HEK293 (cell line): ENCODE results near the gene LAIR2.

ENCODE experiments used
- CTCF ChIA-PET: fragments of 350-600 bp; formaldehyde crosslinking; extraction: SDS; loops from one replicate; lab custom pipeline; 2021; ENCODE audit warnings: antibody characterized with exemption; lab: Yijun Ruan, JAX
- POLR2A ChIA-PET: fragments of 300-600 bp; formaldehyde crosslinking; extraction: SDS; loops from one replicate; lab custom pipeline; 2020; ENCODE audit warnings: antibody characterized with exemption, inconsistent platforms; lab: Yijun Ruan, JAX
- H3K27ac ChIP-seq: fragments of 200-500 bp; sonication (Bioruptor generic); 2 replicates; pipeline ENCODE4 v1.5.1; 2014; ENCODE audit warnings: low read depth, low read length, control low read depth, inconsistent platforms; ENCODE audit errors: extremely low read depth
- H3K36me3 ChIP-seq, 2 experiments: fragments of 200-500 bp in 1 of 2; sonication (Bioruptor generic) in 1 of 2; 1 replicate in 1 of 2; 2 replicates in 1 of 2; pipeline ENCODE4 v1.5.1; 2014 to 2017; ENCODE audit warnings: inconsistent platforms in 2 of 2, low read length in 2 of 2; ENCODE audit not compliant: control insufficient read depth in 2 of 2, insufficient read depth in 1 of 2
- H3K4me1 ChIP-seq: fragments of 200-500 bp; sonication (Bioruptor generic); 2 replicates; pipeline ENCODE4 v1.5.1; 2014; ENCODE audit warnings: mild to moderate bottlenecking, low read length, inconsistent platforms; ENCODE audit not compliant: control insufficient read depth, insufficient read depth
- H3K4me3 ChIP-seq: 2 replicates; pipeline ENCODE4 v1.5.1; 2011; ENCODE audit warnings: low read depth, mild to moderate bottlenecking, control low read depth, low read length, moderate library complexity
- H3K9me3 ChIP-seq: fragments of 200-500 bp; sonication (Bioruptor generic); 2 replicates; pipeline ENCODE4 v1.5.1; 2014; ENCODE audit warnings: low read depth, low read length, inconsistent platforms; ENCODE audit not compliant: control insufficient read depth, insufficient read depth
- IKZF3 ChIP-seq: fragments of 450-650 bp; IDR thresholded peaks from 2 replicates; pipeline ENCODE4 v1.5.0; 2018; ENCODE audit warnings: missing biosample characterization, mild to moderate bottlenecking, missing genetic modification characterization, moderate library complexity
- KLF1 ChIP-seq: fragments of 450-650 bp; formaldehyde crosslinking; IDR thresholded peaks from 2 replicates; pipeline ENCODE4 v1.5.1; 2016; ENCODE audit warnings: missing biosample characterization, missing genetic modification characterization
- PRDM10 ChIP-seq: fragments of 450-650 bp; formaldehyde crosslinking; IDR thresholded peaks from 2 replicates; pipeline ENCODE4 v1.5.1; 2016; ENCODE audit warnings: missing biosample characterization, missing genetic modification characterization
- SP3 ChIP-seq: fragments of 450-650 bp; formaldehyde crosslinking; IDR thresholded peaks from 2 replicates; pipeline ENCODE4 v1.5.1; 2016; ENCODE audit warnings: missing biosample characterization, missing genetic modification characterization
- ZNF121 ChIP-seq: fragments of 450-650 bp; formaldehyde crosslinking; IDR thresholded peaks from 2 replicates; pipeline ENCODE4 v1.5.1; 2016; ENCODE audit warnings: missing biosample characterization, missing genetic modification characterization
- ZNF133 ChIP-seq: fragments of 450-650 bp; formaldehyde crosslinking; IDR thresholded peaks from 2 replicates; pipeline ENCODE4 v1.5.1; 2016; ENCODE audit warnings: missing biosample characterization, missing genetic modification characterization
- ZNF148 ChIP-seq: fragments of 450-650 bp; formaldehyde crosslinking; IDR thresholded peaks from 2 replicates; pipeline ENCODE4 v1.5.0; 2017; ENCODE audit warnings: missing biosample characterization, missing genetic modification characterization, borderline replicate concordance
- ZNF2 ChIP-seq: fragments of 450-650 bp; formaldehyde crosslinking; IDR thresholded peaks from 2 replicates; pipeline ENCODE4 v1.5.1; 2016; ENCODE audit warnings: missing biosample characterization, missing genetic modification characterization
- ZNF324 ChIP-seq: fragments of 450-650 bp; formaldehyde crosslinking; IDR thresholded peaks from 2 replicates; pipeline ENCODE4 v1.5.1; 2016; ENCODE audit warnings: missing biosample characterization, missing genetic modification characterization
- ZNF335 ChIP-seq: fragments of 450-650 bp; formaldehyde crosslinking; conservative IDR thresholded peaks from 2 replicates; pipeline ENCODE4 v1.5.1; 2016; ENCODE audit warnings: missing biosample characterization, missing genetic modification characterization
- ZNF510 ChIP-seq: fragments of 450-650 bp; formaldehyde crosslinking; IDR thresholded peaks from 2 replicates; pipeline ENCODE4 v1.5.1; 2018; ENCODE audit warnings: mild to moderate bottlenecking, missing genetic modification characterization, missing biosample characterization; ENCODE audit not compliant: insufficient replicate concordance
- ZNF544 ChIP-seq: fragments of 450-650 bp; formaldehyde crosslinking; IDR thresholded peaks from 2 replicates; pipeline ENCODE4 v1.5.0; 2017; ENCODE audit warnings: missing biosample characterization, missing genetic modification characterization
- ZNF658 ChIP-seq: fragments of 450-650 bp; formaldehyde crosslinking; IDR thresholded peaks from 2 replicates; pipeline ENCODE4; 2016; ENCODE audit warnings: missing biosample characterization, missing genetic modification characterization
- ZNF785 ChIP-seq: fragments of 450-650 bp; formaldehyde crosslinking; IDR thresholded peaks from 2 replicates; pipeline ENCODE4 v1.5.1; 2016; ENCODE audit warnings: missing biosample characterization, missing genetic modification characterization
- ZSCAN4 ChIP-seq: fragments of 450-650 bp; formaldehyde crosslinking; IDR thresholded peaks from 2 replicates; pipeline ENCODE4 v1.5.1; 2017; ENCODE audit warnings: missing biosample characterization, missing genetic modification characterization

The LAIR2 gene

GRCh38 chr19:54552913-54553310 is 50.3 kb downstream of the LAIR2 start (continued):
- TF ChIP-seq ZNF544 (no peak), IKZF3 (tag by site-specific recombination) (no peak), ZNF133 (tag by site-specific recombination) (no peak)
- TF ChIP-seq, all 188 proteins: peak for 0

GRCh38 chr19:54554006-54554405 is 51.4 kb downstream of the LAIR2 start:
- ChIA-PET POLR2A (no interaction called here), CTCF (interaction anchor here (0.7 kb wide), 1 partner anchor 76 kb away, joined by 4 read pairs; no protein-coding TSS in a partner anchor)
- H3K9me3 ChIP-seq: no peaks in the 10 kb centered on the region
- no peak for TF ChIP-seq KLF1 (tag by site-specific recombination)
- TF ChIP-seq ZNF148 (tag by site-specific recombination): no peak
- no peak overlapping the region for H3K4me3 ChIP-seq
- H3K27ac ChIP-seq: no peak overlapping the region
- H3K36me3 ChIP-seq: no peaks in the 10 kb centered on the region
- H3K4me1 ChIP-seq: no peaks in the 10 kb centered on the region

- CTCF ChIA-PET: interaction anchor here (0.6 kb wide), 1 partner anchor 32 kb away, joined by 3 read pairs; no protein-coding TSS in a partner anchor
- no peak overlapping the region for H3K27ac ChIP-seq
- no peak overlapping the region for H3K4me3 ChIP-seq
- POLR2A ChIA-PET: no interaction called here
- H3K4me1 ChIP-seq: no peaks in the 10 kb centered on the region
- no peaks in the 10 kb centered on the region for H3K9me3 ChIP-seq
- no peaks in the 10 kb centered on the region for H3K36me3 ChIP-seq
- TF ChIP-seq ZSCAN4 (tag by site-specific recombination) (no peak), PRDM10 (tag by site-specific recombination) (no peak), ZNF785 (tag by site-specific recombination) (no peak), ZNF658 (tag by site-specific recombination) (no peak), ZNF335 (no peak), ZNF121 (no peak), ZNF2 (tag by site-specific recombination) (no peak), ZNF510 (tag by site-specific recombination) (no peak), SP3 (tag by site-specific recombination) (no peak), ZNF324 (tag by site-specific recombination) (no peak)
Measured at GRCh38 chr19:54554896-54555295, 52.3 kb downstream of the LAIR2 start.
